Caki2 (cell line): ENCODE data around the gene SP2. TPM values are rescaled to one million over a fixed set of nuclear protein-coding genes. Genes with fewer than 3 reads are reported as not detected.

Experiments
- DNase-seq: peaks from one replicate; pipeline ENCODE4 v3.0.0-alpha.2; 2015; ENCODE audit warnings: low read depth
- in situ Hi-C: cut with HindIII; loops from 2 replicates; pipeline ENCODE4 v1.10.0; 2016; ENCODE audit warnings: low sequenced_read_pairs, low pct_unique_long_range_greater_than_20kb, mixed read lengths
- total RNA-seq: library from RNA; depleted of rRNA; stranded (reverse); fragments of >200 nt; shearing (Covaris generic); gene quantifications from 2 replicates; pipeline ENCODE4 v1.2.3, GENCODE V29; 2014; ENCODE audit warnings: low replicate concordance; rRNA removed

SP2 gene
- total RNA-seq = 0.03 TPM in 1 of 2 replicates, not detected in the other

DNA sequence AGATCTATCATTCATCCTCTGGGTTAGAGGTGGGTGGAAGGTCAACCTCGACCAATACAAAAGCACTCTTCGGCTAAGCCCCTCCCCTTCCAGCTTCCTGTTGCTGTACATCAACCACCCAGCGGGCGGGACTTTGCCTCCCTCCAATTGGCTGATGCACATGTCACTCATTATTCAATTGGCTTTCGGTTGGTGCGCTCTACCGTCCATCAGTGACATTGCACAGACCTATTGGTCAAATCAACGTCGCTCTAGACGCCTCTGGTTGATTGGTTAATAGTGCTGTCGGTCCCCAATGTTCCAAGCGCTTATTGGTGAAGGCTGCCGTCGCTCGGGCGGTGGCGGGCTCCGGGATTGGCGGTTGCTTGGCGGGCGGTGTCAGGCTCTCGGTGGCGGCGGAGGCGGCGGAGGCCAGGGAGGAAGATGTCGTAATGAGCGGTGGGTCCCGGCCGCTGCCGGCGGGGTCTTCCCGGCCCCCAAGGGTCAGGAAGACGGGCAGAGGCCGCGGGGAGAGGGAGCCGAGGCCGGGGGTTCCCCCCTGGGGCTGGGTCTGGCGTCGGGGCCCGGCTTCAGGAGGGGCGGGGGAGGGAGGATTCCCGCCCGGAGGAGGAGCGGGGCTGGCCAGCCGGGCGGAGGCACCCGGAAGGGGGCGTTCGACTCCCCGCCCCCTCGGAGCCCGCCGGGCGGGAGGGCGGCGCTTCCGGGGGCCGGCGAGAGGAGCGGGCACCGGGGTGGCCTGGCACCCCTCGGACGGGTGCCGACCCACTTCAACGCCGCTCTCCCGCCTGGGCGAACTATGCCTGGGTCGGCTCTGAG, at the start of gene SP2:
Gene SP2, plus strand, starts transcription at position 381 of the 816 bp plus-strand sequence. Its CDS starts 51 bp downstream, at position 432.
- DNase-seq = peak; percentile 100
- in situ Hi-C loops = no loop called here

DNA sequence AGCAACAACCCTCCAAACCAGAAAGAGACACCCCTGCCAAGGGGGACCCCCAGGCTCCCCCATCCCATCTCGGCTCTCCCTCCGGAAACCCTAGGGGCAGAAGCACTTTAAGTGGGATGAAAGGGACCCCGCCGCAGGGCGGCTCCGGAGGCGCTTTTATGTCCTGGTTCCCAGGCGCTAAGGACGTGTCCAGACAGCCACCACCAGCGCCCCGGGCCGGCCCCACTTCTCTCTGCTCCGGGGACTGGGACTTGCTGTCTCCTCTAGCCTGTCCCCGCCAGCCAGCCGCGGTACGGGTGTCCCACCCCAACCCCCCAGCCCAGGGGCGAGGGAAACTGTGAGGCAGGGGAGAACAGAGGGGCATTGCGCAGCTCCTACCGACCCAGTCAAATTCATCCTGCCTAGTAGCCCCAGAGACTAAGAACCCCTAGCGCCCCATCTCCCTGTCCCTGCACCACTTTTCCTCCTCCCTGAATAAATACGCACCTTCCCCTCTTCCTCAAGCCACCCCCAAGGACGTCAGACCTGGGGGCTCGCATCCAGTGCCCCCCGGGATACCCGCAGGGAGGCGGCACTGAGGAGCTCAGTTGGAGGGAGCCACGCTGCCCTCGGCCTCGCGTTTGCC, 49.2 kb upstream of the SP2 start:
- in situ Hi-C loops = no loop called here

DNA sequence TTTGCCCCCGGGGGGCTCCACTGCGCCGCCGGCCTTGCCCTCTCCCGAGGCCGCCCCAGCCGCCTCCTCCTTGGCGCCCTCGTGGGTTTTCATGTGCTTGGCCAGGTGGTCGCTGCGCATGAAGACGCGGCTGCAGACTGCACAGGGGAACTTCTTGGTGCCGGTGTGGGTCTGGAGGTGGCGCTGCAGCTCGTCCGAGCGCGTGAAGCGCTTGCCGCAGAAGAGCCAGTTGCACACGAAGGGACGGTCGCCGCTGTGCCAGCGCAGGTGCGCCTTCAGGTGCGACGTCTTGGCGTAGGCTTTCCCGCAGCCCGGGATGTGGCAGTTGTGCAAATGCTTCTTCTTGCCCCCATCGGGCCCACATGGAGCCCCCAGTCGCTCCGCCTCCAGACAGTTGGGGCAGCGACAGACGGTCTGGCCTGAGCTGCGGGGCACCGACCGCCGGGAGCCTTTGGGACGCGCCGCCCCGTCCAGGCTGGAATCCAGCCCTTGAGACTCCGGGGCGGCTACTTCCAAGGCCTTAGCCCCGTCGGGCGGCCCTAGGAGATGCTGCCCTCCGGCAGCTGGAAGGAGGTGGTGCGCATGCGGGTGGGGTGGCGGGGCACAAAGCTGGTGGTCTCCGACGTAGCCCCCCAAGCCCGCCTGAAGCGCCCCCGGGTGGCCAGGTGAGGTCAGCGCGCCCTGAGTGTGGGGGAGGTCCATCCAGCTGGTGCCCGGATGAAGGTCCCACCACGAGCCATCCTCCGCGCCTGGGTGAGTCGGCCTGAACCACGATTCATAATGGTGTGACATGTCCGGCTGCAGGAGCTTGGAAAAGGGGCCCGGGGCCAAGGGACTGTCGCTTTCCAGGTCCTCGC, 48.5 kb upstream of the SP2 start:
- no peak for DNase-seq
- in situ Hi-C loops = no loop called here

More for the DNA sequence above, 49.2 kb upstream of the SP2 start:
- DNase-seq = no peak

DNA sequence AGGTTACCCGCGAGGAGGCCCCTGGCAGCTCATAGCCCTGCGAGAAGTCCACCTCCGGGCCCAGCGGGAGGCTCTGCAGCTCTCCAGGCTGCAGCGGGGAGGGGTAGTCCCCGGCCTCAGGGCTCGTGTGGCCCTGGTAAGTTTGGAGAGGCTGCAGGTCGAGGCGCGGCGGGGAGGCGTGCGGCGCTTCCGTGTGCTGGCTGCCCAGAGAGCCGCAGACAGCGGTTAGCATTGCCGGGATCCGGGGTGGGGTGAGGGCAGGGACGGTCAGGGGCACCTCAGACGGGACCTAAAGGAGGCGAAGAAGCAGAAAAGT, 47.9 kb upstream of the SP2 start:
- no peak for DNase-seq
- in situ Hi-C loops = no loop called here

DNA sequence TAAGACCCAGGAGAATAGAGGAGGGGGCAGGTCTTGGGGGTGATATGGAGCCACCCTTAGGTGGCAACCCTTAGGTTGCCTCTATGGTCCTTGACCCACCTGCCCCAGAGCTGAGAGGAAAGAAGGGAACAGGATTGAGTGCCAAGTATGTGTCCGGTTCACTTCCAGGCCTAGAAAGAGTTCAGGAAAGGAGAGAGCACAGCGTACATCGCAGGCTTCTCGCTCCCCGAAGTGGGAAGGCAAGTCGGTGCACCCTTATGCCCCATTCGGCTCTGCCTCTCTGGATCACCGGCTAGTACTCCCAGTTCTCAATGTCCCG, 45.7 kb upstream of the SP2 start:
- in situ Hi-C loops = no loop called here
- DNase-seq = no peak

DNA sequence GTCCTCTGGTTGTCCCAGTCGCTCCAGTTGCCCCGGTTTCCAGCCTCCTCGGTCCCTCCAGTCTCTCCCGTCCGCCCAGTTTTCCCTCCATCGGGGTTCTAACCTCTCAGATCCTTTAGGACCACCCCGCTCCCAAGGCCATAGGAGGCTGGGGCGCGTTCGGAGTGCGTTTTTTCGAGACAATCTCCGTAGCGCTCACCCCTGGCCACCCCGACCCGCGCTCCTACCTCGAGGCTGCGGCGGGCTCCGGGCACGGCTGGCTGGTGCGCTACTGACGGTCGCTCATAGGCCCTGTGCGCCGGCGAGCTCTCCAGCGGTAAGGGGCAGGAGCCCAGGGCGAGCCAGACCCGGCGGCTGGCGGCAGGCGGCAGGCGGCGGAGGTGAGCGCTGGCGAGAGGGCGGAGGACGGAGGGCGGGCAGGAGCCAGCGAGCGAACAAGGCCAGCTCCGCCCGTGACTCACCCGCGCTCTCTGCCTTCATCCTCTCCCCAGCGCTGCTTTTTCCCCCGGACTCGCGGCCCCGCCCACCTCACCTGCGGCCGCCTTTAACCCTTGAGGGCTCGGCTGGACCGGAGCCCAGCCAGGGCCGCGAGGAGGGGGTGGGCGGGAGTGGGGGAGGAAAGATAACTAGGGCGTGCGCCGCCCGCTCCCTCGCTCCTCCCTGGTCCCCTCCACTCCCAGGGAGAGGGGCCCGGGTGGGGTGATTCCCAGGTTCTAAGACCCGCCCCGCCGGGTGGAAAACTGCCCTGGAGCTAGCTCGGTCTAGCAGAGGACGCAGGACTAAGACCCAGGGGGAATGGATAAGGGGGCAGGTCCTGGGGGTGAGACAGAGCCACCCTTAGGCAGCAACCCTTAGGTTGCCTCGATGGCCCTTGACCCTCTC, 45.1 kb upstream of the SP2 start, which contains the start of gene SP6:
Gene SP6, minus strand, starts transcription at position 472 of the 882 bp plus-strand sequence. CDS start 2,734 bp downstream, outside the sequence.
- peak; percentile 73 for DNase-seq
- in situ Hi-C loops = no loop called here

DNA sequence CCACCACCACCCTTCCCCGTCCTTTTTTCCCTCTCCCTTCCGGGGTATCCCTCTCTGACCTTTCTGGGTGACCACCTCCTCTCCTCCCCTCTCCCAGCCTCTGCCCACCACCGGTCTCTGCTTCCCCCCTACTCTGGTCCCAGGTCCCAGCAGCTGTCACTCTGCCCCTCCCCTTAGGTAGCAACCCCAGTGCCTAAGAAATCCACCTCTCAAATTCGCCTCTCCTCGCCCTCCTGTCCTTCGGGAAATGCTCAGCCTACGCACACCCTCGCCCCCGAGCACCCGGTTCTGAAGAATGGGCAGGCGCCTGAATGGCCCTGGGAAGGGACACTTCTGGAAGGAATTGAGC, 44.3 kb upstream of the SP2 start:
- in situ Hi-C loops = no loop called here
- DNase-seq = no peak

DNA sequence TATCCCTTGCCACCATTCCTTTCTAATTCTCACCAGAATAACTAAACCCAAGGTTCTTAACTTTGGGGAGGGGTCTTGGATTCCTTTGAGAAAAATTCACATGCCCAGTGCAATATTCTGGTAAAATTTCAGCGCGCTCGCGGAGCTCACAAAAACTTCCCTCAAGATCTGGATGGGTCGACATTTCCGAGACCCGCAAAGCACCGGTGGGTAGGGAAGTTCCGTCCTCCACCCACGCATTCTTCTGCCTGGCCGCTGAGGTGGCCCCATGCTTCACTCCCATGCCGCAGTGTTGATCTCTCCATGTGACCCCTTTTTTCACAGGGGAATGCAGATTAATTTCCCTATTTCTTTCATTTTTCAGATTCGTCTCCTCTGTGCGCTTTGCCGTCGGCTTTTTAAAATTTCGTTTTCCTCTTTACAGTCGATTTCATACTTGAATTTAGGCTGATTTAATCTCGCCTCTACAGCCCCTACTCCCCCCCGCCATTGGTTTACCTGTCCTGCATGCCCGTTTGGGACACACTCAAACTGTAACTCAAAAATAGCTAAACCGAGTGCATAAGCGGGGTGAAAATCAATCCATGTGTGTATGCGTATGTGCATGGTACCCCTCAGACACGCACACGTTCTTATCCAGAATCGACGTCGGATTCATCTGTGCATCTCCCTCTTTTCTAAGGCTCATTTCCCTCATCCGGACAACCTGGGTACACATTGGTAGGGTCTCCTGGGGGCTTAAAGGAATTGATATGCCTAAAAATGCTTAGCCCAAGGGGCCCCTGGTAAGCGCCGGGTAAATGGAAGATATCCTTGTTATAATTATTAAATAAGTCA, 43.7 kb upstream of the SP2 start:
- DNase-seq = no peak
- in situ Hi-C loops = no loop called here

DNA sequence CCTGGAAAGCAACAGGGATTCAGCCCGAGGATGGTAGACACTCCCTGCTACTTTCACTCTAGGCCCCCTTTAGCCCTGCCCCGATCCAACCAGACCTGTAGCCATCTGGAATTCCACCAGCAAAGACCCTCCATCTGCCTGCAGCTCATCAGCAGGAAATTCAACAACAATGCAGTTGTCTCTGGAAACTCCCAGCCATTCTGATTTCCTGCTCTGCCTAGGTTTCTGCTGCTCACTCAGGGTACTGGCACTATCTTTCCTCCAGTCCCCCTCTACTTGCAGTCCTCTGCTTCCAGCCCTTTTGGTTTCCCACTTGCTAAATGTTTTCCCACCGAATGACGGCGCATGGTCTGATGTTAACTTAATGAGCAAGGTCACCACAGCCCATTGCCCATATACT, 42.4 kb upstream of the SP2 start:
- DNase-seq = no peak
- in situ Hi-C loops = no loop called here

DNA sequence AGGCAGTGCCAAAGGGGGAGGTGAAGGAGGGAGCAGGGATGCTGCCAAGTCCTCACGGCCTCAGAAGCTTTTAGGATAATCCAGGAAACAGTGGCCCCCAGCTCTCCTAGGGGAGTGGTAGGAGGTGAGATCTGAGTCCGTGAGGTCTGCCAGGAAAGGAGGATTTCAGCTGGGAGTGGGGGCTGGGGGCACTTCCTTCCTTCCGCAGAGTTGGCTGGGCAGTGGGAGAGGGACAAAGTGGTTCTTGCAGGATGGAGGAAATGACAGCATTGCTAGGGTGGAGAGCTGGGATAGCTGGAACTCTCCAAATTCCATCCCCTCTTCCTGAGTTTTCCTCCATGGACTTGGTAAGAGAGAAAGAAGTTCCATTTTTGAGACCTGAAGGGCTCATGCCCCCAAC, 40.3 kb upstream of the SP2 start:
- in situ Hi-C loops = no loop called here
- DNase-seq = no peak

DNA sequence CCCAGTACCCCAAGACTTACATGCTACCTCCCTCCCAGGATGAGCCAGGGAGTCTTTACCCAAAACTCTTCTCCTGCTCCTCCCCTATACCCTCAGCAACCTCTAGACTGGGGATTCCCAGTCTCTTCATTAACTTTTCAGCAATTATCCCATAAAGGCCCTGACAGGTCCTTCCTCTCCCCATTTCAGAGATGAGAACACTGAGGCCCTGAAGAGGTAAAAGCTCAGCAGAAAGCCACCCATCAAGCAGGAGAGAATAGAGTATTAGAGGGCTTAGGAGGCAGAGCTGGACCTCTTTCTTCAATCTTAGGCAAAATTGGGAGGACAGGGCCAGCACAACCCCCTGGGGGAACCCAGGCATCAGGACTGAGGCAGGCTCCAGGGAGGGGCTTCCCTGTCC, 39.2 kb upstream of the SP2 start:
- in situ Hi-C loops = no loop called here
- no peak for DNase-seq

DNA sequence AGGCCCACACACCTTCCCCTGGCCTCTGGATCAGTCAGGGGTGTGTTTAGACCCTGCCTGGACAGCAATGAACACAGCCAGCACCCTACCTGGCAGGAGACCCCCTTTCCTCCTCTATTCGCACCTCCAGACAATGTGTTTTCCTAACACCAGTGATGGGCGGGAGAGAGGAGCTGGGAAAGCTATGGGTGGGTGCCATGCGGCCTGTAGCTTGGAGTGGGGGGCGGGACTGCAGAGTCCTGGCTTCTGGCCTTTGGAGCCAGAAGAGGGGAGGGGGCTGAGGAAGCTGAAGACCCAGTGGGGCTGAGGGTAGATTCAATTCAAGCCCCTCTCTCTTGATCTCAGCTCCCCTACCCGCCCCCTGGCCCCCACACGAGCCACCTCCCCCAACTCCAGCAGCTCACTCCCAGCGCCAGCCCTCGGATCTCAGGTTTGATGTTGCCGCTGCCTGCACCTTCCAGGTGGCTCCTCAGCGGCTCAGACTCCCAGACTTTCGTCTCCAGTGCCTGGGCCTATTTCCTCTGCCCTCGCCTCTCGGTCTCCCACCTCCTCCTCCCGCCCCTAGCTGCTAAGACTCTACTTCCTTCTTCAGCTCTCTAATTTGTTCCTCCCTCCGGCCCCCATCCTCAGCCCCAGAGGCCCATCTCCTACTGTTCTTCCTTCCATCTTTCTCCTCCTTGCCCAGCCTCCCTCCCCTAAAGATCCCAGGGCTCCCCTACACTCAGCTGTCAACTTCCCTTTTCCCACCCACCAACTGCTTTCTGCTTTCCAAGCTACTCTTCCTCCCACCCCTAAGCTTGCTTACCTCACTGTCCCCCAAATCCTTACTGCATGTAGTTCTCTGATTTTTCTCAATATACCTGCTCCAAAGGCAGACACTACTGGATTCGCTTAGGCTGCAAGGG, 38.2 kb upstream of the SP2 start:
- no peak for DNase-seq
- in situ Hi-C loops = no loop called here

DNA sequence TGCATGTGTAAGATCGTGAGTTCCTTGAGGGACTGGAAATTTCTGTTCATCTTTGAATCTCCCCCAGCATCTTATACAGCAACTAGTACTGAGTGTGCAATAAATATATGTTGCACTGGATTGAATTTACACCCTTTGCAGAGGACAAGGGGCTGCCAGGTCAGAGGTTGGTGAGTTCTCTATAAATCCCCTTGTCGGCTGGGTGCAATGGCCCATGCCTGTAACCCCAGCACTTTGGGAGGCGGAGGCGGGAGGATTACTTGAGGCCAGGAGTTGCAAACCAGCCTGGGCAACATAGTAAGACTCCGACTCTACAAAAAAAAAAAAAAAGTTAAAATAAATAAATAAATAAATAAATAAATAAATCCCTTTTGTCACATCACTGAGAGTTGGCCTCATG, 35.6 kb upstream of the SP2 start:
- in situ Hi-C loops = no loop called here
- no peak for DNase-seq

DNA sequence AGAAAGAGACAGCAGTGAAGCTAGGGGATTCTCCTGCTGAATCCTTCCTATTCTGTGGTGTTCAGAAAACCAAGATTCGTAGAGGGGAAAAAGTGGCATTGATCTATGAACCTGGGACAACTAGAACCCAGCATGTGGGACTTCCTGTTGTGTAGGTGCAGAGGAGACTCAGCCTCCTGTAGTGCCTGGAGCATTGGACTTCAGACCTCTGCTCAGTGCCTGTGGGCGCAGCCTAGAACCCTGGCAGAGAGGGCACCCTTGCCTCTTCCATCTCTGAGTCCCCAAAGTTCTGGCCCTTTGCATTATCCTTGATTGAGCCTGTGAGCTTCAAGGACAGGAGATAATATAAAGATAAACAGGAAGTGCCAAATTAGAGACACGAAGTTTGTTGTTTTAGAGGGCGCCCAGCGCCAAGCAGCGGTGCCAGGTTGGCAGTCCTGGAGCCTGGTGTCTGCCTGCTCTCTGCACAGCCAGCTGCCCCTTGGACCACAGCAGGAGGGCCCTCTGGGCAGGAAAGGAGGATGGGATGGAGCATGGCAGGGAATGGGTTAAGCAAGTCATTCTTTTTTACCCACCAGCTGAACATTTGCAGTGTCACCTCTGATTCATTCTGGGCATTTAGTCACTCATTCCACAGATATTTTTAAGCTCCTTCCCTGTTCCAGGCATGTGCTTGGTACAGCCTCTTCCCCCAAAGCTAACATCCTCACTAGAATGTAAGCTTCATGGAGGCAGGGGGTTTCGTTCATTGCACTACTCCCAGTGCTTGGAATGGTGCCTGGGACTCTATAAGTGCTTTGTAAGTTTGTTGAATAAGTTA, 33.2 kb upstream of the SP2 start:
- peak; percentile 69 for DNase-seq
- in situ Hi-C loops = no loop called here

DNA sequence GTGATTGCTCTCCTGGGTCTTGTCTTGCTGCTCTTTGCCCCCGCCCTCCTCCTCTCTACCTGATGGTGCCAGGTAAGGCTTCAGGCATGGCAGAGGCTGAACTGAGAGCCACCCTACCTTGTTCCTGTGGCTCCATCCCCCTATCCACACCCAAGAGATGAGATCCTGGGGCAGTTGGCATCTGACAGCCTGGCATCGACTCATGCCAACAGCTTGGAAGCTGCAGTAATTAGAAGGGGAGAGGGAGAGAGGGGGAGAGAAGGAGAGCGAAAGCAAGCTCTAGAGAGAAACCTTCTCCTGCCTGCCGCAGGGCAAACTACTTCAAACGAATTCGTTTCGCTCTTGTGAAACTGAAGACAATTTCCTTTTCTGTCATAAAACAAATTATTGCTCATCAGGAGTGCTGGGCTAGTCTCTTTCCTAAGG, 31.2 kb upstream of the SP2 start:
- no peak for DNase-seq
- in situ Hi-C loops = no loop called here

DNA sequence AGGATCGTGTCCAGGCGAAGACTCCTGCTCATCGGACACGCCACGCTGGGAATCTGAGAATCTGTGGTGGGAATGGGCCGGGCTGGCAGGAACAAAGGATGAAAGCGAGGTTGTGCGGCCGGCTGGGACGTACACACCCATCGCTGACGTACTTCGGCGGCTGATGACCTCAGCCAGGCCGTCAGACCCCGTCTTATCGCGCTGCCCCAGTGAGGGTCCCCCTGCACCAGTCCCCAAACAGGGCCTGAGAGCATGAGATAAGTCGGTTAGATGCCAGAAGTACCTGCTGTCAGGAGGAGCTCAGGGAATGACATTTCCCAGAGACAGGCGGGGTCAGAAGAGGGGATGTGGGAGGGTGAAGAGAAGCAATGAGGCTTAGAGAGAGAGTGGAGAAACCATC, 29.1 kb upstream of the SP2 start:
- no peak for DNase-seq

More for the DNA sequence above, 29.1 kb upstream of the SP2 start:
- in situ Hi-C loops = no loop called here
